Mesothelial cell of epicardium (in vitro differentiated cells): Measurements from ENCODE around the gene UTP15. TPM values are rescaled to one million over a fixed set of nuclear protein-coding genes. Genes with fewer than 3 reads are reported as not detected.

ENCODE experiments used
- DNase-seq, 2 experiments: peaks; one replicate each; pipeline ENCODE4 v3.0.0; 2021; ENCODE audit warnings: low spot score in 2 of 2; ENCODE audit not compliant: unreplicated experiment in 2 of 2
- H3K27ac Mint-ChIP-seq: 2 replicates; pipeline ENCODE4 v1.8.0; 2021; ENCODE audit warnings: mixed read lengths
- H3K27me3 Mint-ChIP-seq: 2 replicates; pipeline ENCODE4 v1.8.0; 2021; ENCODE audit warnings: low read depth, mixed read lengths
- H3K36me3 Mint-ChIP-seq: 2 replicates; pipeline ENCODE4 v1.8.0; 2021; ENCODE audit warnings: mixed read lengths
- H3K4me1 Mint-ChIP-seq: 2 replicates; pipeline ENCODE4 v1.8.0; 2021; ENCODE audit warnings: mixed read lengths
- H3K4me3 Mint-ChIP-seq: 2 replicates; pipeline ENCODE4 v1.8.0; 2021; ENCODE audit warnings: mild to moderate bottlenecking, moderate library complexity, mixed read lengths
- H3K9me3 Mint-ChIP-seq: 2 replicates; pipeline ENCODE4 v1.8.0; 2021; ENCODE audit warnings: mixed read lengths
- total RNA-seq: library from RNA; stranded (reverse); gene quantifications from 3 replicates; pipeline ENCODE4 v1.2.1, GENCODE V29; 2021
- TF ChIP-seq, protein P1 (sequence below): fragments of 200-600 bp; sonication (generic); IDR thresholded peaks from one replicate; pipeline ENCODE4 v1.5.0; 2021; ENCODE audit warnings: antibody characterized with exemption; ENCODE audit not compliant: unreplicated experiment

Gene UTP15
- total RNA-seq, 1 donor from 2014 or later, result 29.7 TPM

GRCh38 chr5:73534971-73535370 lies 30.6 kb upstream of the UTP15 start:
- DNase-seq, result no peak
- TF ChIP-seq, protein P1, sequence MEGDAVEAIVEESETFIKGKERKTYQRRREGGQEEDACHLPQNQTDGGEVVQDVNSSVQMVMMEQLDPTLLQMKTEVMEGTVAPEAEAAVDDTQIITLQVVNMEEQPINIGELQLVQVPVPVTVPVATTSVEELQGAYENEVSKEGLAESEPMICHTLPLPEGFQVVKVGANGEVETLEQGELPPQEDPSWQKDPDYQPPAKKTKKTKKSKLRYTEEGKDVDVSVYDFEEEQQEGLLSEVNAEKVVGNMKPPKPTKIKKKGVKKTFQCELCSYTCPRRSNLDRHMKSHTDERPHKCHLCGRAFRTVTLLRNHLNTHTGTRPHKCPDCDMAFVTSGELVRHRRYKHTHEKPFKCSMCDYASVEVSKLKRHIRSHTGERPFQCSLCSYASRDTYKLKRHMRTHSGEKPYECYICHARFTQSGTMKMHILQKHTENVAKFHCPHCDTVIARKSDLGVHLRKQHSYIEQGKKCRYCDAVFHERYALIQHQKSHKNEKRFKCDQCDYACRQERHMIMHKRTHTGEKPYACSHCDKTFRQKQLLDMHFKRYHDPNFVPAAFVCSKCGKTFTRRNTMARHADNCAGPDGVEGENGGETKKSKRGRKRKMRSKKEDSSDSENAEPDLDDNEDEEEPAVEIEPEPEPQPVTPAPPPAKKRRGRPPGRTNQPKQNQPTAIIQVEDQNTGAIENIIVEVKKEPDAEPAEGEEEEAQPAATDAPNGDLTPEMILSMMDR, result no peak
- Mint-ChIP-seq H3K4me1 (peaks cover under 1% of the 10 kb centered on the region), H3K36me3 (no peaks in the 10 kb centered on the region), H3K27me3 (peaks cover 30% of the 10 kb centered on the region), H3K27ac (no peak overlapping the region), H3K4me3 (no peak overlapping the region), H3K9me3 (peaks cover 20% of the 10 kb centered on the region)

DNA sequence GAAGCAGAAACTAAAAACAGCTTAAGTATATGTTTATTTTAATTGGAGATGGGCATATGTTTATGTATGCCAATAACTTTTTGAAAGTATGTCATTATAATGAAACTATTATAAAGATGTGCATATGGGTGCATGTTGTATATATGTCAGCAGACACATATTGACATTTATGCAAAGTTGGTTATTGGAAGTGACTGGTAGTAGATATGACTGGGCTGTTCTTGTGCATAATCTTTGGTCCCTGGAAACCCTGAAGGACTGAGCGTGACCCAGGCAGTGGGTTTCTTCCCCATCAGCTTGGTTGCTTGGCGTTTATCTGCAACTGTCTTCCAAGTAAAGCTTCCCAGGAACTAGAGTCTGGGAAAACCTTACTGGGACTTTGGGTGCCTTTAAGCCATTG lies 25.8 kb upstream of the UTP15 start:
- H3K4me3 Mint-ChIP-seq, result no peak overlapping the region
- no peak overlapping the region for H3K27ac Mint-ChIP-seq
- peaks cover 14% of the 10 kb centered on the region for H3K27me3 Mint-ChIP-seq
- no peak for DNase-seq
- H3K36me3 Mint-ChIP-seq, result no peaks in the 10 kb centered on the region
- peaks cover 7% of the 10 kb centered on the region for H3K9me3 Mint-ChIP-seq
- H3K4me1 Mint-ChIP-seq, result peaks cover 9% of the 10 kb centered on the region
- TF ChIP-seq, protein P1, result no peak

DNA sequence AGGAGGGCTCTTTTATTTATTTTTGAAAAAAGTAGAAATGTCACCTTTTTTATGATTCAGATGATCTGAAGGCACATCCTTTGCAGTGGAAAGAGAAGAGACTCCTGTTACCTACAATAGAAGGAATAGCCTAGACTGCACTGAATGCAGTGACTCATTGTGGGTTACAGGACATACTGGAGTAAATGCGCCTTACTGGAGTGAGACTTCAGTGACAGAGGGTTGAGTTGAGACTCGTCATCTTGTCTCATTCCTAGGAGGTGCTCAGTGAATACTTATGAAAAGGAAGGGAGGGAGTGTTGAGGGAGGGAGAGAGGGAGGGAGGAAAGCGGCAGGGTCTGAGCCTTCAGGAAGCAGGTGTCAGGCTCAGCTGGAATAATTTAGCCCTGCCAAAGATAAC lies 25.4 kb upstream of the UTP15 start:
- H3K36me3 Mint-ChIP-seq, result no peaks in the 10 kb centered on the region
- TF ChIP-seq, protein P1, result no peak

DNA sequence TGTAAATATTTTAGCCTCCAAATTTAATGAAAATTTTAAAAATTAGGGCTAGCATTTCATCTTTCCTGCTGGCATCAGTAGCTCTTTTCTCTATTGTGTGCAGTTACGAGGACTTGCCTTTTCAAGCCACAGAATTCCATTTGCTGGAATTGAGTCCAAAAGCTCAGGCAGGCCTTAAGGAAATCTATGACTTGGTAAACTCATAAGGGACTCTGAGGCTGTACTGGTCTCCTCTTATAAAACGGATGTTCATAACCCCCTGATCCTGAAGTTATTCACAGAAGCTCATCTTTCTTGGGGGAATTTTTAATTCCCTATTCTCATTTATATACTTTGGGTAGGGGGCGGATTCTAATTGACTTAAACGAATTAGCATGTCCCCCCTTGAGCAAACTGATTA lies 23.5 kb upstream of the UTP15 start:
- TF ChIP-seq, protein P1, result no peak
- Mint-ChIP-seq H3K27ac (no peak overlapping the region), H3K4me3 (no peak overlapping the region), H3K4me1 (peaks cover 9% of the 10 kb centered on the region), H3K9me3 (no peaks in the 10 kb centered on the region), H3K36me3 (no peaks in the 10 kb centered on the region), H3K27me3 (peaks cover 14% of the 10 kb centered on the region)
- no peak for DNase-seq

More for the DNA sequence above, 25.4 kb upstream of the UTP15 start:
- H3K4me3 Mint-ChIP-seq, result no peak overlapping the region
- peaks cover 14% of the 10 kb centered on the region for H3K27me3 Mint-ChIP-seq
- H3K27ac Mint-ChIP-seq, result no peak overlapping the region
- no peak for DNase-seq
- peaks cover 9% of the 10 kb centered on the region for H3K4me1 Mint-ChIP-seq
- peaks cover 4% of the 10 kb centered on the region for H3K9me3 Mint-ChIP-seq

GRCh38 chr5:73544429-73545402 lies 20.8 kb upstream of the UTP15 start:
- no peak overlapping the region for H3K27ac Mint-ChIP-seq
- H3K36me3 Mint-ChIP-seq, result no peaks in the 10 kb centered on the region
- no peaks in the 10 kb centered on the region for H3K9me3 Mint-ChIP-seq
- H3K4me1 Mint-ChIP-seq, result peaks cover 9% of the 10 kb centered on the region
- peaks cover 12% of the 10 kb centered on the region for H3K27me3 Mint-ChIP-seq
- H3K4me3 Mint-ChIP-seq, result no peak overlapping the region
- TF ChIP-seq, protein P1, result no peak
- DNase-seq, result no peak
